Tongue (tissue), 2 donors: ENCODE results near the gene ATXN1. TPM values are rescaled to one million over a fixed set of nuclear protein-coding genes. Genes with fewer than 3 reads are reported as not detected.

Experiments used
- DNase-seq: peaks from one replicate; pipeline ENCODE4 v3.0.0-alpha.2; 2015
- total RNA-seq: library from RNA; depleted of rRNA; stranded (reverse); fragments of >200 nt; gene quantifications from one replicate; pipeline ENCODE4 v1.2.3, GENCODE V29; 2014

Gene ATXN1
- total RNA-seq, 1 donor from 2014 or later: 52.0 TPM

DNA sequence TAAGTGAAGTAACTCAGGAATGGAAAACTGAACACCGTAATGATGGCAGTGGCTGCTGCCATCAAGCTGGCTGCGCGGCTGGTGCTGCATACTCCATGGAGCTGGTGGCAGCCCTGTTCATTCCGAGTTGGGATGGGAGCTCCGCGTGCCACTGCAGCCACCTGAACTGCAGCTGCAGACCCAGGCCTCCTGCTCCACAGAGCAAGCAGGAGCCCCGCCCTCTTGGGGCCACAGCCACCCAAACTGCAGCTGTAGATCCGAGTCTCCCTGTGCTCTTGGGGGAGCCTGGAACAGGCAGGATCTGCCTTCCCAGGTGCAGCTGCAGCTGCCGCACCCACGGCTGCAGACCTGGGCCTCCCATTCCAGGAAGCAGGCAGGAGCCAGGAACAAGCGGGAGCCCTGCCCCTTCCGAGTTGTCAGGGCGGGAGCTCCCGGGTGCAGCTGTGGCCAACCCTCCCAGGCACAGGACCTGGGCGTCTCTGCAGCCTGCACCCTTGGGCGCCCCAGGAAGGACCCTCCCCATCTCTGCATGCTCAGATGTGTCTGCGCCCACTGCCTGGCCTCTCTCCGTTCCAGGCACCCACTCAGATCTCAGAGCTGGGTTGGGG lies 402.6 kb downstream of the ATXN1 start:
- no peak for DNase-seq

DNA sequence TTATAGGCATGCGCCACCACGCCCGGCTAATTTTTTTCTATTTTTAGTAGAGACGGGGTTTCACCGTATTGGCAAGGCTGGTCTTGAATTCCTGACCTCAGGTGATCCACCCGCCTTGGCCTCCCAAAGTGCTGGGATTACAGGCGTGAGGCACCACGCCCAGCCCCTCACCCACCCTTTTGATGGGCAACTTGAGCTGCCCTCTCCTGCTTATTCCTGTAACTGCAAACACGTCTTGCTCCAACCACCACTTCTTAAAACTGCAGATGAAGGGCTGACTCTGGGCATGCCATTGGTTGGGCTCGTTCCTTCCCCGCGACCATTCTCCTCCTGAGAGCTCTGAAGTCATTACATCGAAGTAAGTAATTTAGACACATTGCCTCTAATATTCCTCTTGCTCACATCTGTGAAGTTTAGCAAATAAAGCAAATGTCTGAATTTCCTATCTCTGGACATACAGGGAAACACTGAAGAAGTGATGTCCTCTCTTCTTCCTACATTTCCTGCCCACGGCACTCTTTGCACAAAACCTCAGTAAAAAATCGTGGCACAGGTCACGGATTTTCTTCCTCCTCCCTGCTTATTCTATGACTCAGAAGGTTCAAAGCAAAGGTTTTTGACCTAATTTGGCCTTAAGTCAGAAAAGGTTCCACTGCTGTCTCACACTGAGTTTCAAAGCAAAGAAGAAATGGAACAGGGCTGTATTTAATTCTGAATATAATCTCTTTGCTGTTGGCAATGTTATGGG lies 405.4 kb downstream of the ATXN1 start:
- DNase-seq: no peak

DNA sequence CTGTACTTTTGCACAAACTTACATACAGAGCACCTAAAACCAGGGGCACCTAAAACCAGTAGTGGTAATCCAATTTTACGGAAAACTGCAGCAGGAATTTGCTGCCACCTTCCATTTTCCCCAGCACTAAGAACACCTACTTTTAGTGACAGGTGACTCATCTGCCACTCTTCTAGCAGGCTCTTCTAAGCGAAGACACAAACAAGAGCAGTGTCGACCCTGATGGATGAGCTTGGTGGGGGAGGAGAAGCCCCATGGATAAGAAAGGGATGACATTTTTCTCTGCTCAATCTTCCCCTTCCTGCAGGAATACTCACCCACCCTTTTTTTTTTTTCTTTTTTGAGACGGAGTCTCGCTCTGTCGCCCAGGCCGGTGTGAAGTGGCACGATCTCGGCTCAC lies 406.0 kb downstream of the ATXN1 start:
- DNase-seq: no peak

DNA sequence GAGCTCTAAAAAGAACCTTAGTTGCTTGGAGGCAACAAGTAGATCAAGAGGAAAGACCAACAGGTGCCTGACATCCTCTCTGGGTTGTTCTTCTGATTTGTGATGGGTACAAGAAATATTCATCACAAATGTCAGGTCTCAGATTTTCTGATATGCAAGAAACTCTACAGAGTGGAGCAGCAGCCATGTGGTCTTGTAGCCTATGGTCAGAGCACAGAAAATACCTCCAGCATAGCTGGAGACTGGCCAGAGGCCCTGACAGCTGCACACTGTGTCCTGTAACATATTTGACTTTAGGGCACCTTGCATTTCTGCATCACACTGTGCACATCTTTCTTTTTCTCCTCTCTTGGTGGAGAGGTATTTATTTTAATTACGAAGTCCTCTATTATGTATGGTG lies 406.6 kb downstream of the ATXN1 start:
- no peak for DNase-seq

DNA sequence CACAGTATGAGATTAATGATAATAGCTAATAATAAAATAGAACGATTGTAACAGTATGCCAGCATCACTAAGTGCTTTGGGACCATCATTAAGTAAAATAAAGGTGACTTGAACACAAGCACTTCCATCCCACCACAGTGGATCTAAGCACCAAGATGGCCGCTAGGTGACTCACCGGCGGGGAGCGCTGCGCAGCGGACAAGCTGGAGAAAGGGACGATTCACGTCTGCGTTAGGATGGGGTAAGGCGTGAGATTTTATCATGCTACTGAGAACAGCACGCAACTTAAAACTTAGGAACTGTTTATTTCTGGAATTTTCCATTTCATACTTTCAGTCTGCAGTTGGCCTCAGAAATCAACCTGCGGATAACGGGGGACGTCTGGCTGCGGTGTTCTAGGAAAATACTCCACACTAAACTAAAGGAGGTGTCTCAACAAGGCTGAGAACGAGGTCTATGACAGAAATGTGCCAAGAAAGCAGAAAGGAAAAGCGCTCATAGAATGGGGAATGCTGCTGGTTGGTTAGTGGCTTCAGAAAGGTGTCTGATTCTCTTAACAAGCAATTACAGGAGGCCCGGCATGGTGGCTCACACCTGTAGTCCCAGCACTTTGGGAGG lies 408.3 kb downstream of the ATXN1 start:
- DNase-seq: no peak

DNA sequence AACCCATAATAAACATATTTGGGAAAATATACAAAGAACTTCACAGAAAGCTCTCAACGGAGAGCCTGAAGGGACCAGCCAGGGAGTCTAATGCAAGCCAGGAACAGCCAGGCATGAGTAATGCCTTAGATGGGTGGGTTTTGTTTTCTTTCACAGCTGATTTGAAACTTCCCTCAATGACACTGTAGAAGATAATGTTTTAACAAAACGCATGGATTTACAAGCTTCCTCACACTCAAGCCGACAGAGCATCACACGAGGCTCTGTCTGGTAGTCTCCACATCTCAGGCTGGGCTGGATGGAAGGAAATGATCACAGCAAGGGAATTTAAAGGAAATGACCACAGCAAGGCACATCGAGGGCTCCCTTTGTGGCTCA lies 409.0 kb downstream of the ATXN1 start:
- peak; percentile 64 for DNase-seq

DNA sequence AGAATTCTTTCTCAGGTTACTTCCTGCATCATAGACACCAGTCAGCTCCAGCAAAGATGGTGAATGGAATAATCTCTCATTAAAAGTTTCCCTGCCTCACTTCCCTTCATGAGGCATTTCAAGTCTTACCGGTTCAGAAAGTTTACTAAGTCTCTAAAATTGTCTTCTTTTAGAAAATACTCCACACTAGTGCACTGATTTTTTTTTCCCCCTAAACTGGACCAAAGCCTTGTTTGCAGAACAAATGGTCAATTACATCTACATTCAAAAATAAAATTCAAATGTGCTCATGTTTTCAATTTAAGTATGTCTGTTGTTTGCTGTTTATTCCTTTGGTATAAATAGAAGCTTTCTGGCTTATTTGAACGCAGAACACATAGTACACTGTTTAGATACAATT lies 411.7 kb downstream of the ATXN1 start:
- no peak for DNase-seq

DNA sequence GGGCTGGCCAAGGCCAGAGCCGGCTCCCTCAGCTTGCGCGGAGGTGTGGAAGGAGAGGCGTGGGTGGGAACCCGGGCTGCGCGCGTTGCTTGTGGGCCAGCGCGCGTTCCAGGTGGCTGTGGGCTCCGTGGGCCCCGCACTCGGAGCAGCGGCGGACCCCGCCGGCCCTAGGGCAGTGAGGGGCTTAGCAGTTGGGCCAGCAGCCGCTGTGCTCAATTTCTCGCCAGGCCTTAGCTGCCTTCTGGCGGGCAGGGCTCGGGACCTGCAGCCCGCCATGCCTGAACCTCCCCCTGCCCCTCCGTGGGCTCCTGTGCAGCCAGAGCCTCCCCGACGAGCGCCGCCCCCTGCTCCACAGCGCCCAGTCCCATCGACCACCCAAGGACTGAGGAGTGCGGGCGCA lies 414.4 kb downstream of the ATXN1 start:
- DNase-seq: no peak

DNA sequence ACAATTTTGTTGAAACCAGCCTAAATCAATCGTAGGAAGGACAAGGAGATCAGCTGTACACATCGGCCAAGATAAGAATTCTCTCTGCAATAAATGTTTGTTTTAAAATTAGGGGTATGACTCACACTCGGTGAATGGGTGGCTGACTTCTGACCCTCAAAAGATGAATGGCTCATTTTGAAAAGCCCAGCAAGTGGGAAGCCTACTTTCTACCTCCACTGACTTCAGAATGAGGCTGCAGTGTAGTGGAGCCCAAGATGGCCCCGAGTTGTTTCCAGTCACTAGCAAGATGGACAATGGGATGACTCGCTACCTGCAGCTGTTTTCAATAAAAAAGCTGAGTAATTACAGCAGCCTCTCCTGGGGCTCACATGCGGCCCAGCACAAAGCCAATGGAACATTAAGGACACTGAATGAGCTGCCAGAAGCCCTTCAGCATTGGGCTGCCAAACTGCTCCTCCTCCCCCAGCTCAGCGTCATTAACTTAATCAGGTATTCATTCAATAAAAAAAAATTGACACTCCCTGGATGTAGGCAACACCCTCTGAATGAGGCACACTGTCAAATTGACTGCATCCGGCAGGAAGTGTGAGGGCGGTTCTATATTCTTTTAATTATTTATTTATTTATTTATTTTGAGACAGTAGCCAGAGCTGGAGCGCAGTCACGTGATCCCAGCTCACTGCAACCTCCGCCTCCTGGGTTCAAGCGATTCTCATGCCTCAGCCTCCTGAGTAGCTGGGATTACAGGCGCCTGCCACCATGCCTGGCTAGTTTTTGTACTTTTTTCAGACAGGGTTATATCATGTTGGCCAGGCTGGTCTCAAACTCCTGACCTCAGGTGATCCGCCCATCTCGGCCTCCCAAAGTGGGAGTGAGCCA lies 415.6 kb downstream of the ATXN1 start:
- peak; percentile 78 for DNase-seq

DNA sequence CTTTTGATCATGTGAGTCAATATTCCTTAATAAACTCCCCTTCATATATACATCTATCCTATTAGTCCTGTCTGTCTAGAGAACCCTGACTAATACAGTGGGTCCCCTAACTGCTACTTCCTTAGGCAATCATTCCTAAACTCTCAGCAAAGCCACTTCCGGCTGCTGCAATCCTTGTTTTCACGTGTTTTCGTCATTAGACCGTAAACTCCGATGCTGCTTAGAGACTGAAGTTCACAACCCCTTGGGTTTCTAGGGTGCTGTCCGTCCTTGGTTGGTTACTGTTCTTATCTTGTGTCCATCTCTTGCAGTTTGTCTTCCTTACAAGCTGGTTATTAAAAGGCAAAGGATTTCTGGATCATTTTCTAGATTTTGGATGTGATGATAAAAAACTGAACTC lies 416.5 kb downstream of the ATXN1 start:
- DNase-seq: no peak

DNA sequence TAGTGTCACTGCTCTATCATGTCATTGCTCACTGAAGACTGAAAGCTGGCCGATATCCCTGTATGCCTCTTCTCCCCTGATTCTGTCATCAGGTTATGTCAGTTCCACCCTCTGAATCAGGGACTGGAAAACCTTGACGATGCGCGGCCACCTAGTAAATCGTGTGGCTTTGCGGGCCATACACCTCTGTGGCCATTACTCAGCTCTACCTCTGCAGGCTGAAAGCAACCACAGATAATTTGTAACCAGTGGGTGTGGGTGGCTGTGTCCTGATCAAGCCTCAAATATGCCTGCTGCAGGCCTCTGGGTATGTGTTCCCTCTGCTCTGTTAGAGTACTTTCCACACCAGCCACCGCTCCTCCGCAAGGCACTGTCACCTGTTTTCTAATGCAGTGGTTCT lies 417.7 kb downstream of the ATXN1 start:
- no peak for DNase-seq

DNA sequence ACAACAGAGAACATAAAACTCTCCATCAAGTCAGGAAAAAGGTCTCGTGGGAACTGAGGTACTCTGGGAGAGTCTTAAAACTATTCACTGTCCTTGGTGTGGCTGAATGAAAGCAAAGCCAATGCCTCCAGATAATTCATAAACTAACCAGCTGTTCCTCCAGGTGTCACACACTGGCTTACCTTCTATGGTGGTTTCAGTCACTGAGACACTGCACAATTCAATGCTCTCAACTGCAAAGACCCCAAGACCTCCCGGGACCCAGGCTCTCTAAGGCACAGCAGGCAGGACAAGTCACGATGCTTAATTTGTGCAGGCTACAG lies 422.0 kb downstream of the ATXN1 start:
- DNase-seq: no peak

DNA sequence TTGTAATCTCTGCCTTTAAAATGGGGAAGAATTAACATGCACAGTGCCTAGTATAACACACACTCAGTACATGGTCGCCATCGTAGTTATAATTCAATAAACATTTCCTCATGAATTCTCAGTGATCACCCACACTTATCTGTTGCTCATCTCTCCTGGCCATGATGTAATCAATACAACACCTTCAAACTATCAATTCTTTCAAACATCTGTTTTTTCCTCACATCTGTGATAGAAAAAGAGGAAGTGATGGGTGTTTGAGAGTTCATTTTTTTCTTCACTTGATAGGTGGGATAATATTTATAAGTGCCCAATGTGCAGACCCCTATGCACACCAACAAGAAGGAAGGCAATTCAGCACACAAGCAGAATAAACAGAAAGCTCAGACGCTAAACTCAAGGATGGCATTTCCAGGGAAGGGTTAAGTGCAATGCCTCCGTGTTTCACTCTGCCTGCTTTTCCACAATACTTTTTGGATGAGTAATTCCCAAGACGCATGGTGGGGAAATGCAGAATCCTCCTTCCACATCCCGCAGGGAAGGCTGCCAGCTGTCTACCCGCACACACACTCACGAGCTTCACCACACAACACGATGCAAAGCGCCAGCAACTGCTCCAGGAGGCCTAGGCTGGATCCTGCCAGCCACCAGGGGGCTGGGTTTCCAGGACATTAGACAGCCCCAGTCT lies 422.5 kb downstream of the ATXN1 start:
- peak; percentile 88 for DNase-seq

DNA sequence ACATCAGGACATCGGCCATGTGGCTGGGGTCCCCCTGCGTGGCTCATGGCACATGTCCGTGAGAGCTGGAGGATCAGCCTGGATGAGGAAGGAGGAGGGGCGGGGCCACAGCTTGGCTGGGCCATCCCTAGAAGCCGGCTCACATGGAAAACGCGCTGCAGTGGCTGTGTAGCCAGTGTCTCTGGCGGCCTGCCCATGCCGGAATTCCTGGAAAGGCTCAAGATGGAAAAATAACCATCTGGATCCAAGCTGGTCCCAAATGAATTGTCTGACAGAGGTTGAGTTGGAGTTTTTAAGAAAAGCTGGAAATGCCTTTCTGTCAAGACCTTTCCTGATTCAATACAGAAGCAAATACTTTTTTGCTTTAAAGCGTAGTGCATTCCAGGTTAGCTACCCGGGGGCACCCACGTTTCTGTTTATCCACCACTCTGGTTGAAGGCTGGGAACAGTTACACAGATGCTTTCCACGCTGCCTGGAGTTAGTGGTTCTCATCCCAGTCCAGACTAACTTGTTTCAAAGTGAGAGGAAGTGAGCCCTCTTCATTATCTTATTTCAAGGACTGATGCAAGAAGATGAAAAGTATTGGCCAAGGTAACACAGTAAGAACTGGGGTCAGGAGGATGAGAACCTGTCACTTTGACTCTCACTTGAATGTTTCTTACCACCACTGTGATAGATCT lies 423.8 kb downstream of the ATXN1 start:
- peak; percentile 97 for DNase-seq

DNA sequence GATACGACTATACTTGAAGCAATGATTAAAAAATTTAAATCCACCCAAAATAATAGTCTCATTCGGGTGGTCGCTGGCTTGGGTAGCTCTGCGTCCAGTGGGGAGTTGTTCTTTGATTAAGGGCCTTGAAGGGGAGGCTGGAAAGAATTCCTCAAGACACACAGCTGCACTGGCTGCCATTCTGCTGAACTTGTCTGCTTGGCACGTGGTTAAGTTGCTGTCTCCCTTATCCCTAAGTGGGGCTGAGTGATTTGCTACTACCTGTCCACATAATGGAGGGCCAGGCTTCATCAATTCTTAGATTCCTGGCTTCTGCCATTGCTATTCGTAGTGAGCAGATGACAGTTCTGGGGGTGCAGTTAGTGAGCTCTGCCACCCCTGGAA lies 424.4 kb downstream of the ATXN1 start:
- no peak for DNase-seq

DNA sequence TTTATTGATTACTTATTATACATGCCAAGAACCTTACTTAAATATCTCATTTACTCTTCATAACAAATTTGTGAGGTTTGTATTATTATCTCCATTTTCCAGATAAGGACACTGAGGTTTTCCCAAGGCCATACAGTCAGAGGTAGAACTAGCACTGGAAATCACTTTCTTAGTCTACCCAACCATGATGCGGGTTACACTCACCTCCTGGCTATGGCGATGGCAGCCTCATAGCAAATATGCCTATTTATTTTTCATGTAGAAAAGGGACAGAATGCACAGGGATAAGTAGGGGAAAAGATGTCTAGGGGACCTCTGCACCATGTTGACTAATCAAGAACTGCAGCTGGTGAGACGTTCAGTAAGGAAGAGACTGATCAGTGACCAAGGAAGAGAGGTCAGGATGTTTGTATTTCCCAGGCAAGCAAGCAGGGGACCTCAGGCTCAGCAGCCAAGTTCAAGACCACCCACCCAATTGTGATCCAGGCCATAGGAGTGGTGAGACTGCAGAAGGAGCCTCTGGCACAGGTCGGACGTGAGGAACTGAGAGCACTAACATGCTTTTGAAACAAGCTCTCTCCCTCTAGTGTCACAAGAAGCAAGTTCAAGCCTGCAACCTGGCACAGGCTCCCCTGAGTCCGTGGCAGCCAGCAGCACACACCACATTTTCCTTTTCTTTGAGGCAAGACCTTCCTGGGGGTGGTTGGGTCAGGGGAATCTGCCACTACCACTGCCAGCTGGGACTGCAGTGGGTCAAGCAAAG lies 425.0 kb downstream of the ATXN1 start:
- DNase-seq: no peak

DNA sequence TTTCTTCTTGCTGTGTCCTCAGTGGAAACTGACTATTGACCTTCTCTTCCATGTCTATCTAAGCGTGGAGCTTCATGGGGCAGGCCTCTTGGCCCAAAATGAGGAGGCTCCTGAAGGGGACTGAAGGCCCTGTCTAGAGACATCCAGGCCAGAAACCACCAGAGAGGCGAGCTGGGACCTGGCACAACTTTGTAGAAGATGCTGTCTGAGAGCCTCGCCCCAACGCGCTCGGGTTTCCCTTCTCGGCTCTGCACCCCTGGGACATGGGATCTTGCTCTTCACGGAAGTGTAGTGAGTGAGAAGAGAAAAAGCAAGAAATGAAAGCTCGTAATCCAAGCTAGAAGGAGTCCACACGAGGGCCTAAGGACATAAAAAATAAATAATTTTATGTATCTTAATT lies 426.1 kb downstream of the ATXN1 start:
- no peak for DNase-seq

DNA sequence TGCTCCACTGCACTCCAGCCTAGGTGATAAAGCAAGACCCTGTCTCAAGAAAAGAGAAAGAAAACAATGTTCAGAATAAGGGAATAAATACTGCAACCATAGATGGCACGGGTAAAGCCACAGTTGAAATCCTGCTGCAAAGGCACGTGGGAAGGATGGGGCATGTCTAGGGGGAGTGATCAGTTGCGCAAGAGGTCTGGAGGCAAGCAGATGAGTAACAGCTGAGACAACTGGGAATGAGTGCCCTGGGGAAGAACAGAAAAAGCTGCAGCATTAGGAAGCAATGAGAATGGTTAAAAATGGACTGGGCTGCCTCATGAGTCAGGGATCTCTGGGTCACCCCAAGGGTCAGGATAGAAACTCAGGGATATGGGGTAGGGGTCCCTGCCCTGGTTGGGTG lies 426.6 kb downstream of the ATXN1 start:
- peak; percentile 58 for DNase-seq

DNA sequence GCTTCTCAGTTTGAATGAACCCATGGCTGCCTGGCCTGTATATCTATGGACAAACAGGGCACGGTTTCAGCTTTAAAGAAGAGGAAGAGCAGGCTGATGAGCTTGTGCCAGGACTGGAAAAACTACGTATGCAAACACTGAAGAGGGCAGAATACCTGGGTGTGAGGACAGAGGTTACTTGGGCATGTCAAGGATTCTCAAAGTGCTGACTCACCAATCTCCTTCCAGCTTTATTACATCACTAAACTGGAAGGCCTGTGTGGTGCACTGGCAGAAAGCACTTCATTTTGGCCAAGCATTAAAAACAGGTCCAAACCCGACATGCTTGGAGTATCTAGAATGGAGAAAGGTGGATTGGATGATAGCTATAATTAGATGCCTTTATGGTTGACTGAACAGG lies 427.7 kb downstream of the ATXN1 start:
- no peak for DNase-seq

DNA sequence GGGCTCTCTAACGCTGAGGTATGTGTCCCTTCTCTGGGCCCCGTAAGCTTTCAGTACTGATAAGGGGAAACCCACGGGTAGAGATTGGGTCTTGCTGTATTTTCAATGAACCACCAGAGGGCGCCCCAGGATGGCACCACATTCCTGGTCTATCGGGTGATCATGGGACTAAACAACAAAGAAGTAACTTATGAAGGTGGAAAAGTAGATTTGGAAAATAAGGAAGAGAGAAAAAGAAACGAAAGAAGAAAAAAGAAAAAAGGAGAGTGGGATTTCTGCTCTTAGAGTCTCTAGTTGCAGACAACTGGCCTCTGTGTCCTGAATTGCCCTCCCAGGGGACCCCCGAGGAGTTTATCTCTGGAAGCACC lies 429.1 kb downstream of the ATXN1 start:
- peak; percentile 93 for DNase-seq
